Measurements from ENCODE around the gene UIMC1. TPM values are rescaled to one million over a fixed set of nuclear protein-coding genes. Genes with fewer than 3 reads are reported as not detected.

UIMC1 gene
- total RNA-seq, 1 experiment from 2014 or later = 46.8 TPM

GRCh38 chr5:177018341-177018740, 11.8 kb upstream of the UIMC1 start:
- ChIA-PET POLR2A (ENCODE audit: low non-redundant PET) (no interaction called here), CTCF (no interaction called here)
- no peak overlapping the region for H3K27ac ChIP-seq (ENCODE audit: low read depth, low read length, poor library complexity, severe bottlenecking)
- no peaks in the 10 kb centered on the region for H3K9me3 ChIP-seq (ENCODE audit: low read depth, low read length, poor library complexity, severe bottlenecking)
- H3K27me3 ChIP-seq (replicated peaks; ENCODE audit: insufficient read depth, low read depth, low read length, poor library complexity) = no peaks in the 10 kb centered on the region
- intact Hi-C loops (cut with micrococcal nuclease; ENCODE audit: unreplicated experiment) = no loop called here
- BruUV-seq (replicated peaks) = no TSS peak
- no peaks in the 10 kb centered on the region for H3K36me3 ChIP-seq (ENCODE audit: insufficient read depth, low read length, poor library complexity, severe bottlenecking)
- TF ChIP-seq CTCF (conservative IDR thresholded peaks at IDR 0.05; ENCODE audit: low read depth, low read length) (no peak), EZH2 (IDR thresholded peaks at IDR 0.05; ENCODE audit: borderline replicate concordance, low read depth, low read length, poor library complexity, severe bottlenecking) (no peak)
- H3K4me1 ChIP-seq (ENCODE audit: insufficient read depth, low read length, poor library complexity, severe bottlenecking) = peaks cover 3% of the 10 kb centered on the region
- DNase-seq (ENCODE audit: low spot score) = no peak
- no peak overlapping the region for H3K4me3 ChIP-seq (ENCODE audit: low read depth, low read length, poor library complexity, severe bottlenecking)

GRCh38 chr5:177015156-177015555, 8.6 kb upstream of the UIMC1 start:
- DNase-seq (ENCODE audit: low spot score) = no peak
- H3K27me3 ChIP-seq (replicated peaks; ENCODE audit: insufficient read depth, low read depth, low read length, poor library complexity) = no peaks in the 10 kb centered on the region
- TF ChIP-seq CTCF (conservative IDR thresholded peaks at IDR 0.05; ENCODE audit: low read depth, low read length) = no peak
- TF ChIP-seq EZH2 (IDR thresholded peaks at IDR 0.05; ENCODE audit: borderline replicate concordance, low read depth, low read length, poor library complexity, severe bottlenecking) = no peak
- no peaks in the 10 kb centered on the region for H3K4me1 ChIP-seq (ENCODE audit: insufficient read depth, low read length, poor library complexity, severe bottlenecking)
- H3K4me3 ChIP-seq (ENCODE audit: low read depth, low read length, poor library complexity, severe bottlenecking) = no peak overlapping the region
- no peaks in the 10 kb centered on the region for H3K36me3 ChIP-seq (ENCODE audit: insufficient read depth, low read length, poor library complexity, severe bottlenecking)
- ChIA-PET POLR2A (ENCODE audit: low non-redundant PET) (no interaction called here), CTCF (no interaction called here)
- BruUV-seq (replicated peaks) = no TSS peak
- no peaks in the 10 kb centered on the region for H3K9me3 ChIP-seq (ENCODE audit: low read depth, low read length, poor library complexity, severe bottlenecking)
- H3K27ac ChIP-seq (ENCODE audit: low read depth, low read length, poor library complexity, severe bottlenecking) = no peak overlapping the region
- intact Hi-C loops (cut with micrococcal nuclease; ENCODE audit: unreplicated experiment) = no loop called here

GRCh38 chr5:177010153-177010552, 3.6 kb upstream of the UIMC1 start:
- no peaks in the 10 kb centered on the region for H3K9me3 ChIP-seq (ENCODE audit: low read depth, low read length, poor library complexity, severe bottlenecking)
- peaks cover 4% of the 10 kb centered on the region for H3K4me1 ChIP-seq (ENCODE audit: insufficient read depth, low read length, poor library complexity, severe bottlenecking)
- intact Hi-C loops (cut with micrococcal nuclease; ENCODE audit: unreplicated experiment) = no loop called here
- no TSS peak for BruUV-seq (replicated peaks)
- ChIA-PET POLR2A (ENCODE audit: low non-redundant PET) (no interaction called here), CTCF (no interaction called here)
- no peaks in the 10 kb centered on the region for H3K36me3 ChIP-seq (ENCODE audit: insufficient read depth, low read length, poor library complexity, severe bottlenecking)
- no peak overlapping the region for H3K4me3 ChIP-seq (ENCODE audit: low read depth, low read length, poor library complexity, severe bottlenecking)
- no peak for DNase-seq (ENCODE audit: low spot score)
- H3K27ac ChIP-seq (ENCODE audit: low read depth, low read length, poor library complexity, severe bottlenecking) = no peak overlapping the region
- no peak for TF ChIP-seq CTCF (conservative IDR thresholded peaks at IDR 0.05; ENCODE audit: low read depth, low read length)
- no peak for TF ChIP-seq EZH2 (IDR thresholded peaks at IDR 0.05; ENCODE audit: borderline replicate concordance, low read depth, low read length, poor library complexity, severe bottlenecking)
- H3K27me3 ChIP-seq (replicated peaks; ENCODE audit: insufficient read depth, low read depth, low read length, poor library complexity) = no peaks in the 10 kb centered on the region

All from A673 (cell line).